ENCODE results near the gene NTRK1. TPM values are rescaled to one million over a fixed set of nuclear protein-coding genes. Genes with fewer than 3 reads are reported as not detected.
A peak's percentile ranks its signal among the peaks of the same experiment; 100 is the strongest.

Gene NTRK1
- total and polyA plus RNA-seq, 2 of the 13 experiments (the other 11 are each of a cell fraction or from before 2014, with no cell fraction given) = not detected

GRCh38 chr1:156813750-156814570 lies 46.7 kb upstream of the NTRK1 start (continued):
- TF ChIP-seq, protein P1, sequence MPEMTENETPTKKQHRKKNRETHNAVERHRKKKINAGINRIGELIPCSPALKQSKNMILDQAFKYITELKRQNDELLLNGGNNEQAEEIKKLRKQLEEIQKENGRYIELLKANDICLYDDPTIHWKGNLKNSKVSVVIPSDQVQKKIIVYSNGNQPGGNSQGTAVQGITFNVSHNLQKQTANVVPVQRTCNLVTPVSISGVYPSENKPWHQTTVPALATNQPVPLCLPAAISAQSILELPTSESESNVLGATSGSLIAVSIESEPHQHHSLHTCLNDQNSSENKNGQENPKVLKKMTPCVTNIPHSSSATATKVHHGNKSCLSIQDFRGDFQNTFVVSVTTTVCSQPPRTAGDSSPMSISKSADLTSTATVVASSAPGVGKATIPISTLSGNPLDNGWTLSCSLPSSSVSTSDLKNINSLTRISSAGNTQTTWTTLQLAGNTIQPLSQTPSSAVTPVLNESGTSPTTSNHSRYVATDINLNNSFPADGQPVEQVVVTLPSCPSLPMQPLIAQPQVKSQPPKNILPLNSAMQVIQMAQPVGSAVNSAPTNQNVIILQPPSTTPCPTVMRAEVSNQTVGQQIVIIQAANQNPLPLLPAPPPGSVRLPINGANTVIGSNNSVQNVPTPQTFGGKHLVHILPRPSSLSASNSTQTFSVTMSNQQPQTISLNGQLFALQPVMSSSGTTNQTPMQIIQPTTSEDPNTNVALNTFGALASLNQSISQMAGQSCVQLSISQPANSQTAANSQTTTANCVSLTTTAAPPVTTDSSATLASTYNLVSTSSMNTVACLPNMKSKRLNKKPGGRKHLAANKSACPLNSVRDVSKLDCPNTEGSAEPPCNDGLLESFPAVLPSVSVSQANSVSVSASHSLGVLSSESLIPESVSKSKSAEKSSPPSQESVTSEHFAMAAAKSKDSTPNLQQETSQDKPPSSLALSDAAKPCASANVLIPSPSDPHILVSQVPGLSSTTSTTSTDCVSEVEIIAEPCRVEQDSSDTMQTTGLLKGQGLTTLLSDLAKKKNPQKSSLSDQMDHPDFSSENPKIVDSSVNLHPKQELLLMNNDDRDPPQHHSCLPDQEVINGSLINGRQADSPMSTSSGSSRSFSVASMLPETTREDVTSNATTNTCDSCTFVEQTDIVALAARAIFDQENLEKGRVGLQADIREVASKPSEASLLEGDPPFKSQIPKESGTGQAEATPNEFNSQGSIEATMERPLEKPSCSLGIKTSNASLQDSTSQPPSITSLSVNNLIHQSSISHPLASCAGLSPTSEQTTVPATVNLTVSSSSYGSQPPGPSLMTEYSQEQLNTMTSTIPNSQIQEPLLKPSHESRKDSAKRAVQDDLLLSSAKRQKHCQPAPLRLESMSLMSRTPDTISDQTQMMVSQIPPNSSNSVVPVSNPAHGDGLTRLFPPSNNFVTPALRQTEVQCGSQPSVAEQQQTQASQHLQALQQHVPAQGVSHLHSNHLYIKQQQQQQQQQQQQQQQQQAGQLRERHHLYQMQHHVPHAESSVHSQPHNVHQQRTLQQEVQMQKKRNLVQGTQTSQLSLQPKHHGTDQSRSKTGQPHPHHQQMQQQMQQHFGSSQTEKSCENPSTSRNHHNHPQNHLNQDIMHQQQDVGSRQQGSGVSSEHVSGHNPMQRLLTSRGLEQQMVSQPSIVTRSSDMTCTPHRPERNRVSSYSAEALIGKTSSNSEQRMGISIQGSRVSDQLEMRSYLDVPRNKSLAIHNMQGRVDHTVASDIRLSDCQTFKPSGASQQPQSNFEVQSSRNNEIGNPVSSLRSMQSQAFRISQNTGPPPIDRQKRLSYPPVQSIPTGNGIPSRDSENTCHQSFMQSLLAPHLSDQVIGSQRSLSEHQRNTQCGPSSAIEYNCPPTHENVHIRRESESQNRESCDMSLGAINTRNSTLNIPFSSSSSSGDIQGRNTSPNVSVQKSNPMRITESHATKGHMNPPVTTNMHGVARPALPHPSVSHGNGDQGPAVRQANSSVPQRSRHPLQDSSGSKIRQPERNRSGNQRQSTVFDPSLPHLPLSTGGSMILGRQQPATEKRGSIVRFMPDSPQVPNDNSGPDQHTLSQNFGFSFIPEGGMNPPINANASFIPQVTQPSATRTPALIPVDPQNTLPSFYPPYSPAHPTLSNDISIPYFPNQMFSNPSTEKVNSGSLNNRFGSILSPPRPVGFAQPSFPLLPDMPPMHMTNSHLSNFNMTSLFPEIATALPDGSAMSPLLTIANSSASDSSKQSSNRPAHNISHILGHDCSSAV (CRISPR knock-in tag; IDR thresholded peaks at IDR 0.05; ENCODE audit: borderline replicate concordance) = no peak
- TF ChIP-seq XRCC5 (optimal IDR thresholded peaks at IDR 0.05; ENCODE audit: low read length) = peak; percentile 48
- peak; percentile 57; the same call in 1 of the 2 replicates for TF ChIP-seq NAIF1 (CRISPR knock-in tag; IDR thresholded peaks at IDR 0.05; ENCODE audit: borderline replicate concordance)
- TF ChIP-seq ZNF562 (CRISPR knock-in tag; IDR thresholded peaks at IDR 0.05; ENCODE audit: borderline replicate concordance) = no peak
- no peak for TF ChIP-seq ZNF496 (CRISPR knock-in tag; IDR thresholded peaks at IDR 0.05; ENCODE audit: insufficient replicate concordance)
- TF ChIP-seq TARDBP (CRISPR knock-in tag; IDR thresholded peaks at IDR 0.05) = peak; percentile 37; the same call in 1 of the 2 replicates
- TF ChIP-seq HOXA7 (CRISPR knock-in tag; IDR thresholded peaks at IDR 0.05) = no peak
- TF ChIP-seq ZNF432 (CRISPR knock-in tag; IDR thresholded peaks at IDR 0.05; ENCODE audit: borderline replicate concordance) = no peak
- peak; percentile 50; the same call in 1 of the 2 replicates for TF ChIP-seq PHF20 (CRISPR knock-in tag; IDR thresholded peaks at IDR 0.05)
- TF ChIP-seq MIER2 (CRISPR knock-in tag; IDR thresholded peaks at IDR 0.05) = peak; percentile 40; the same call in 1 of the 2 replicates
- TF ChIP-seq ZNF543 (CRISPR knock-in tag; IDR thresholded peaks at IDR 0.05) = peak; percentile 91
- TF ChIP-seq NPAS2 (CRISPR knock-in tag; IDR thresholded peaks at IDR 0.05; ENCODE audit: borderline replicate concordance) = no peak
- TF ChIP-seq, protein P2, sequence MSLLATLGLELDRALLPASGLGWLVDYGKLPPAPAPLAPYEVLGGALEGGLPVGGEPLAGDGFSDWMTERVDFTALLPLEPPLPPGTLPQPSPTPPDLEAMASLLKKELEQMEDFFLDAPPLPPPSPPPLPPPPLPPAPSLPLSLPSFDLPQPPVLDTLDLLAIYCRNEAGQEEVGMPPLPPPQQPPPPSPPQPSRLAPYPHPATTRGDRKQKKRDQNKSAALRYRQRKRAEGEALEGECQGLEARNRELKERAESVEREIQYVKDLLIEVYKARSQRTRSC (CRISPR knock-in tag; IDR thresholded peaks at IDR 0.05; ENCODE audit: low read depth) = no peak
- peak; percentile 80 for TF ChIP-seq ZNF18 (CRISPR knock-in tag; IDR thresholded peaks at IDR 0.05; ENCODE audit: insufficient replicate concordance)
- no peak for TF ChIP-seq ATAD3A (CRISPR knock-in tag; IDR thresholded peaks at IDR 0.05)
- TF ChIP-seq KLF12 (CRISPR knock-in tag; IDR thresholded peaks at IDR 0.05; ENCODE audit: borderline replicate concordance) = peak; percentile 82; the same call in 1 of the 2 replicates
- TF ChIP-seq ZBTB7B (CRISPR knock-in tag; IDR thresholded peaks at IDR 0.05) = peak; percentile 62

Measured in HepG2 (cell line).